GM18951 (cell line): ENCODE data around the gene UBL4B.

Source experiments
- POLR2A ChIP-seq: IDR thresholded peaks from 4 replicates; pipeline ENCODE4 v1.6.1; 2011; ENCODE audit warnings: mild to moderate bottlenecking; ENCODE audit not compliant: insufficient read length, insufficient read depth; ENCODE audit errors: extremely low read depth
- in situ Hi-C: fragments of 300-500 bp; cut with MboI; formaldehyde crosslinking; loops from one replicate; pipeline ENCODE4 v1.12.0; 2022; ENCODE audit warnings: low sequenced_read_pairs, mixed read lengths, inconsistent platforms; ENCODE audit not compliant: unreplicated experiment

UBL4B gene

GRCh38 chr1:110138956-110139355 is 26.7 kb downstream of the UBL4B start:
- in situ Hi-C loops = no loop called here
- TF ChIP-seq POLR2A = no peak

DNA sequence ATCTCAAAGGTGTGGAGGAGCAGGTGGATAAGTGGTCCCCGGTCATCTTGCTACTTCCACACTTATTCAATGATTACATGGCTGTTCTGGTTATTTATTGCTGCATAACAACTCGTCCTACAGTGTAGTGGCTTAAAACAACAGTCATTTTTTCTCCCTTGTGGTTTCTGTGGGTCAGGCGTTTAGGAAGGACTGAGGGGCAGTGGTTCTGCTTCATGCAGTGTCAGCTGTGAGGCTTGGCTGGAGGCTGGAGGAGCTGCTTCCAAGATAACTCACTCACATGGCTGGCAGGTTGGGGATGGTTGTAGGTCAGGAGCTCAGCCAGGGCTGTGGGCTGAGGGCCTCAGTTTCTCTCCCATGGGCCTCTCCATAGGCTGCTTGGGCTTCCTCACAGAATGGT is 32.1 kb downstream of the UBL4B start:
- no peak for TF ChIP-seq POLR2A
- in situ Hi-C loops = no loop called here

- in situ Hi-C loops = no loop called here
- TF ChIP-seq POLR2A = no peak
These were observed 36.7 kb downstream of the UBL4B start for GRCh38 chr1:110148961-110149360.

- no peak for TF ChIP-seq POLR2A
- in situ Hi-C loops = no loop called here
These were observed 38.3 kb downstream of the UBL4B start, which contains the start of gene SLC6A17 for GRCh38 chr1:110150330-110151174. Gene SLC6A17 (plus strand): TSS chr1:110150494. CDS start chr1:110166930, 16,436 bp downstream.

- TF ChIP-seq POLR2A = no peak
- in situ Hi-C loops = no loop called here
These were observed 39.0 kb downstream of the UBL4B start for GRCh38 chr1:110151175-110151669.

DNA sequence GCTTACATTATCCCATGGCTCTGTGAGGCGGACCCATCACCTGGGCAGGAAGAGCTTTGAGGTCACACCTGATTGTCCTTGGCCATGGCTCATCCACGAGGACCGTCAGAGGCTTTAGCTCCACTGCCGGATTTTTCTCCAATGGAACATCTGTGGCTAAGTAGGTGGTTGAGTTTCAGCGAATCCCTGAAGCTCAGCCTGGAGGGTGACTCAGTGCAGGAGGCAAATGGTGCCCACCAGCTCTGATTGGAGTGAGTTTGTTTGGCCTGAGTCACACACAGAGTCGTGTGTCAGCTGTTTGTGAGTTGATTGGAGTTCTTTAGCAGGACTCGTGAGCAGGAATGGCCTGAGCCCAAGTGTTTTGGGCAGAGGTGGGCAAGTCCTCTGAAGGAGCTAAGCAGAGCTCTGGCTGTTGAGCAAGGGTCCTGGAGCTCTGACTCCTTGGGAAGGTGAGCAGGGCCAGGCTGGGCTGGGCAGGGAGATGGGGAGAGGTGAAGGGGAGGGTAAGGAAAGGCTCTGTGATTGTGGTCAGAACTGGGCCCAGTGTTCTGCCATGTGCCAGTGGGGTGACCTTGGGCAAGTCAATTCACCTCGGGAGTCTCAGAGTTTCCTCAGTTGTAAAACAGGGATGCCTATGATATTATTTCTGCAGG is 40.0 kb downstream of the UBL4B start:
- no peak for TF ChIP-seq POLR2A
- in situ Hi-C loops = no loop called here

GRCh38 chr1:110153407-110153950 is 41.2 kb downstream of the UBL4B start:
- in situ Hi-C loops = no loop called here
- no peak for TF ChIP-seq POLR2A

GRCh38 chr1:110155878-110156522 is 43.8 kb downstream of the UBL4B start:
- in situ Hi-C loops = no loop called here
- no peak for TF ChIP-seq POLR2A

DNA sequence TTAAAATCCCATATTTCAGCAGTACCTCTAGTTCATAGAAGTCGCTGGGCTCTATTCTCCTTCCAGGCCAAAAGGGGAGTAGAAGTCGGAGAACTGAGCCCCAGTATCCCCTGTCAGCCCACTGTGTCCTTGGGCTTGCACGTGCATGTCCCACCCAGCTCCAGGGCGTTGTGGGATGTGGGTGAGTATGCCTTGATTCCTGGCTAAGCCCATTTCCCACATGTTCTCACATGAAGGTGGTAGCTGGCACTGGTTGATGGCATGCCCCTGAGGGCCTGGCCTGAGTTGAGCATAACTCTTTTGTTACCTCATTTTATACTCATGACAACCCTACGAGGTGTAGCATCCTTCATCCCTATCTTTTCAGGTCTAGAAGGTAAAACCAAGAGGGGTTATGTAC is 46.0 kb downstream of the UBL4B start:
- TF ChIP-seq POLR2A = no peak
- in situ Hi-C loops = no loop called here

GRCh38 chr1:110159168-110159567 is 46.9 kb downstream of the UBL4B start:
- TF ChIP-seq POLR2A = no peak
- in situ Hi-C loops = no loop called here

DNA sequence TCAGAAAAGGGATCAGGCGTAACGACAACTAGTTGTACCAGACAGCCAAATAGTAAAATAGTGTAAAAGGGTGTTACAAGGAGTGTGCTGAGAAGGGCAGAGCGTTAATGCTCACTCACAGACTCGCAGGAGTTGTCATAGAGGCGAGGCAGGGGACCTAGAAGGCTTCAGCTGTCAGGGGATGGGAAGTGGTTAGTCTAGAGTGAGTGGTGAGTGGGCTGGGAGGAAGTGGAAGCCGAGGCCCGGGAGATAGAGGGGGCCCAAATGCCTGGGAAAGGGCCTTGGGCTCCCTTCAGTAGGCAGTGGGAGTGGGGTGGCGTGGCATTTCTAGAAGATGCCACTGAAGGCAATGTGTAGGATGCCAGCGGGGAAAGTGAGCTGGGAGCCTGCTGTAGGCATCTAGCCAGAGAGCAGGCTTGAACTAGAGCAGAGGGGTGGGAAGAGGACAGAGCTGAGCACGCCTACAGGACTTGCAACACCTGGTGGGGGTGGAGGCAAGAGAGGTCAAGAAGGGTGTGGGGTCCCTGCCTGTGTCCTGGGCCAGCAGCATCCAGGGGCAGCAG is 48.4 kb downstream of the UBL4B start:
- in situ Hi-C loops = no loop called here
- TF ChIP-seq POLR2A = no peak

DNA sequence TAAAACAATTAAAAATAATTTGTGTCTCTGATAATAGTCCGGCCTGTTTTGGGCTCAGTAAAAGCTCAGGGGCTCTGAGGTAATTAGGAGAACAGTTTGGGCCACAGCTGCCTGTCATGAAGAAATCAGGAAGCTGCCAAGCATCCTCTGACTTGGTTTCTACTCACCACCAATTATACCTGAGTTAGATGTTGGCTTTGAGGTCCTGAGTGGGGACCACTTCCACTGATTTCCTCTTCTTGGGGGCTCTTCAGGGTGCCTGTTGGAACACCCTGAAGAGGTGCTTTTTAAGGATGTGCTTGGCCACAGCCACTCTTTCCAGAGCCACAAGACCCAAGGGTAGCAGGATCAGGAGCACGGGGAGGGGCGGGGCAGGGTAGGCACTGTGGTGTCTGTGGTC is 48.9 kb downstream of the UBL4B start:
- in situ Hi-C loops = no loop called here
- TF ChIP-seq POLR2A = no peak

DNA sequence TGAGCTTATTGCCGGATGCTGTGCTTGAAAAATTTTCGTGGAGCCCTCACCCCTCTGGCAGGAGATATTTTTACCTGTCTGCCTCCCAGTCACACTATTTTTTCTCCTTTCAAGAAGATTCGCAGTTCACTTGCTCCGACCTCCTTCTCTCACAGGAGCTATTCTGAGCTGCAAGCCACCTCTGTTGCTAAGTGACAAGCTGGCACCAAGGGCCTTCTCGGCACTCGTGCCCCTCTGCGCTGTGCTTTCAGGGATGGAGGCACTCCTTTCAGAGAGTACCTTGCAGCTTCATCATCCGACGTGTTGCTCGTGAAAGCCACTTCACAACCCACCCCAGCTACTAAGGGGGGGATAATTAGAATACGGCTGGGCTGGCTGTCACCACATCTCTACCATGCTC is 49.6 kb downstream of the UBL4B start:
- in situ Hi-C loops = no loop called here
- no peak for TF ChIP-seq POLR2A
